Tibial nerve (tissue), 3 donors: ENCODE measurements around the gene TM9SF4.

Source experiments
- CTCF ChIP-seq, 5 experiments: fragments of 200-600 bp in 3 of 5; fragments of 450-650 bp in 2 of 5; sonication (generic) in 3 of 5; IDR thresholded peaks; one replicate each; pipeline ENCODE4 v1.5.1; 2016 to 2019; ENCODE audit warnings: antibody characterized with exemption in 5 of 5, mild to moderate bottlenecking in 3 of 5, moderate library complexity in 2 of 5
- POLR2A ChIP-seq, 2 donors: fragments of 450-650 bp; IDR thresholded peaks; one replicate each; pipeline ENCODE4 v1.6.1; 2017; ENCODE audit warnings: antibody characterized with exemption in 2 of 2, mild to moderate bottlenecking in 2 of 2, moderate library complexity in 2 of 2

DNA sequence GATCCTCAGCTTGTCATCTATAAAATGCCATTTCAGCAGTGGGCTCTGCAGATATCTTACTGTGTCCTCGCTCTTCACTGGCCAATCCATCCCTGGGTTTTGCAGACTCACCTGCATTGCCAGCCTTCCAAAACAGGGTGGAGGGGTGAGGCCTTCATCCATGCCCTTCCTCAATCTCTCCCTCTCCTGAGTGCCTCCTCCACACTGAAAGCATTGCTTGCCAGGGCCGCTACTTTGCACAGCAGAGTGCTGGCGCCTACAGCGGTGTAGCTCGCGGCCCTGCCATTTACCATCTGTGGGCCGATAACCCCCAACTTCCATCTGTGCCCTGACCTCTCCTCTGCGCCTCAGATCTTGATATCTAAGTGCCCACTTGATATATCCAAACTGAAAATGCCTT is 29.4 kb downstream of the TM9SF4 start:
- TF ChIP-seq CTCF (IDR thresholded peaks at IDR 0.05), result no peak
- no peak for TF ChIP-seq POLR2A (IDR thresholded peaks at IDR 0.05)
